ENCODE measurements around the gene RGS13. TPM values are rescaled to one million over a fixed set of nuclear protein-coding genes. Genes with fewer than 3 reads are reported as not detected.

RGS13 gene
- total RNA-seq, 1 experiment from 2014 or later, result not detected

DNA sequence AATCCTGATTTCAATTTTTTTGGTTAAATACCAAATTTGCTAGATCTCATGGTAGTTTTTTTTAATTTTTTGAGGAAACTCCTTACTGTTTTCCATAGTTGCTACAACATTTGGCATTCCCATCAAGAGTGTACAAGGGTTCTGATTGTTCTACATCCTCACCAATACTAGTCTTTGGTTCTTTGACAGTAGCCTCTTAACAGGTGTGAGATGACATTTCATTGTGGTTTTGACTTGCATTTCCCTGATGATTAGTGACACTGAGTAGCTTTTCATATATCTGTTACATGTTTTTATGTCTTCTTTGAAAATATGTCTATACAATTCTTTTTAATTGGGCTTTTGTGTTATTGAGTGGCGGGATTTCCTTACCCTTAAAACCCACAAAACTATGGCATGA, 20.9 kb upstream of the RGS13 start:
- in situ Hi-C loops (cut with HindIII; ENCODE audit: low pct_unique_long_range_greater_than_20kb, low sequenced_read_pairs), result no loop called here

DNA sequence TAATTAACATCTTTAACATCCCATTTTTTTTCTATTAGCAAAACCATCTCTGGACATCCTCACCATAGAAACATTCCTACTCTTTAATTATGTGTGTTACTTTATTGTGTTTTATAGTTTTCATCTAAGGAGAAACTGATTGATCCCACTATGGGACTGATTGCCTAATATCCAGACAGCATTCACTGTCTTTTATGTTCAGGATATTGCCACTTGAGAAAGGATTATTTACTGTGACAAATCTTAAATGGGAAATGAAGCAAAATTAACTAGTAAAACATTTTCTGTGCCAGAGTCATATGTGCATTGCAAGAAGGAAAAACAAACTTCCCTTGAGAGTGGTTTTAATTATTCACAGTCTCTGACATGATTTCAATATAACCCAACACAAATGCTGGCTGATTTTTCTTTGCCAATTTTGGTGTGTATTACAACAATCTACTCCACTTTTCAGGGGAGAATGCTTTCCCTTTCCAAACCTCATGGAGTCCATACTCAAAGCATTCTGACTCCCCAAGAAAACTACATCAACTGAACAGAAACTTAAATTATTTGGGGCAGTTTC, 15.8 kb upstream of the RGS13 start:
- in situ Hi-C loops (cut with HindIII; ENCODE audit: low pct_unique_long_range_greater_than_20kb, low sequenced_read_pairs), result no loop called here
- DNase-seq (ENCODE audit: low read depth), result no peak

More for the DNA sequence above, 20.9 kb upstream of the RGS13 start:
- DNase-seq (ENCODE audit: low read depth), result no peak

DNA sequence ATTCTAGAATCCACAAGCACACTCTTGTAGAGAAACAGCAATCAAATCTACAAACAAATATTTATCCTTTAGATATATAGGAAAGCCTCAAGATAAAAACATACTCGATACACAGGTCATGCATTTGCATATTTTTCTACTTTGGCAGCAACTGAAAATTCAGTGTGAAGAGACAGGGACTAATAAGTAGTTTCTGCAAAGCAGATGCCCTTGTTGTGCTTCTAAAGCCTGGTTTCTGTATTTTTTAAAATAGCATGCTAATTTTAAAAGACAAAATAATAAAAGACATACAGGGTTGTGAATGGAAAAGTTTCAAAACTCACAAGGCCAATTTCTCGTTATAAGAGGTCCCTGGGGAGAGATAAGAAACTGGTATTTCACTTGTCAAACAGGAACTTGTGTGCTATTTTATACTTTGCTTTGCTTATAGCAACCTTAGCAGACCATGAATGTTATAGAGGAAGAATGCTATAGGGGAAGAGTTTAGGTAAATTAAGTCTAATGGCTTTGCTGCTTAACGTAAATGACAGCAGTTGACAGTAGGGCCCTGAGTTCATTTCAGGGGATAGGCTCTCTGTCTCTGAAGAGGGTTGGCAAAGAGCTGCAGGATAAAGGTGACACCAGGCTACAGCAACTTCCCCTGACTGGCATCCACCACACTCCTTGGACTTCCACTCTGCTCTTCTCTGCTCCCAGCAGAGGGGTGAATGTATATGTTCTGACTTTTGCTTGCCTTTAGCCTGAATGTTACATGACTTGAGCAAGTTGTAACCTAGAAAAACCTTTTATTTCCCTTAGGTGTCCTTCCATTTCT, 9.4 kb upstream of the RGS13 start:
- DNase-seq (ENCODE audit: low read depth), result no peak
- in situ Hi-C loops (cut with HindIII; ENCODE audit: low pct_unique_long_range_greater_than_20kb, low sequenced_read_pairs), result no loop called here

DNA sequence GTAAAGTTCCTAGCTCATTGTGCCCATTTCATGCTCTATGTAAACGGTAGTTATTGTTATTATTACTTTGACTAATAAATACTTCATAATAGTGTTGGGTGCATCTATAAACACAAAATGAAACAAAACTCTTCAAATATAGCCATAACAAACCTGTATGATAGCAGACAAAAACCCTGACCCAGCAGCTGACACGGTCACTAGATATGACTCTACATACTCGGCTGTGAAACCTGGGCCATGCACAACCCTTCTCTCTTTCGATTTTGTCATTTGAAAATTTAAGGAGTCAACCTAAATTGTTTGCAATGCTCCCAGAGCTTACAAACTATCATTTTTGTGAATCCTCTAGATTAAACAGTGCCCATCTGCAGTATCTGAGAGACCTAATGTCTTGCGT, 8.0 kb upstream of the RGS13 start:
- no peak for DNase-seq (ENCODE audit: low read depth)
- in situ Hi-C loops (cut with HindIII; ENCODE audit: low pct_unique_long_range_greater_than_20kb, low sequenced_read_pairs), result no loop called here

DNA sequence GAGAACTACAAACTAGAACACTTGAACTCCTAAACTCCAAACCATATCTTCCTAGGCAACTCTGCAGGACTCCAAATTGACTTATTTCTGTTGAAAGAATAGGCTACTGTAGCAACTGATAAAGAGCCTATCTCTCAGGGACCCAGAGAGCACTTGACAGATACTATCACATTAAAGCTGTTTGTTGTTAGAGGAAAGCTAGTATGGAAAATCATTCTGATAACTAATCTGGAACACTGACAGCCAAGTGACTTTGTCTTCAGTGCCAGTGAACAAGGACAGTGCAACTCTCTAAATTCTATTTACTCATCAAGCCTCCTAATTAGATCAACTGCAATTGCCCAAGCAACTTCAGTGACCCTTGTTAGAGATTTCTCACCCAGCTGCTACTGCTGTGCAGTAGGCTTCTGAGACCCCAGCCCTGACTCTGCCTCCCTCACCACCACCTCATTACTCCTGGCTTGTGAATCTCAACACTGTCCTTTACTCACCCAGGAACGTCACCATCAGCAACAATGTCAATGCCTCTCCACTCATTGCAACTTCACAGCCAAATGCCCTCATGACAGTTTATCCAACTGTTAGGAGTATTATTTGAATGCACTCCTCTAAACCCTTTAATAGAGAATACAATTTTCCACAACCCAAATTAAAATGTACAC, 7.4 kb upstream of the RGS13 start:
- DNase-seq (ENCODE audit: low read depth), result no peak
- in situ Hi-C loops (cut with HindIII; ENCODE audit: low pct_unique_long_range_greater_than_20kb, low sequenced_read_pairs), result no loop called here

DNA sequence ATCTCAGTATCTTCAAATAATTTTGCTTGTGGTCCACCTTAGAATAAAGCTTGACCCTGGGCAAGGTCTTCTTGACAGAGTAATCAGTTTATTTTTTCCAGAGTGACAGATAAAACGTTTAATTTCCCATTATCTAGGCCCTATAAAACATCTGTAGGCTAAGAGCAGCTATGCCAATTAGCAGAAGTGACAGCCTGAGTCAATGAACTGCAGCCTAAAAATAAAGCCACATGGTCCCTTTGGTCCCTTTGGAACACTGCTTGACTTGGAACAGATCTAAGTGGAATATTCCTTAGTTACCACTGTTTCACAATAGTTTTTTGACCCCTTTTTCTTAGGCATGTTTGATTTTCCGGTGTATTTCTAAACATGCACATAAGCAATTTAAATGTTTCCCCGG, 6.3 kb upstream of the RGS13 start:
- DNase-seq (ENCODE audit: low read depth), result no peak
- in situ Hi-C loops (cut with HindIII; ENCODE audit: low pct_unique_long_range_greater_than_20kb, low sequenced_read_pairs), result no loop called here

DNA sequence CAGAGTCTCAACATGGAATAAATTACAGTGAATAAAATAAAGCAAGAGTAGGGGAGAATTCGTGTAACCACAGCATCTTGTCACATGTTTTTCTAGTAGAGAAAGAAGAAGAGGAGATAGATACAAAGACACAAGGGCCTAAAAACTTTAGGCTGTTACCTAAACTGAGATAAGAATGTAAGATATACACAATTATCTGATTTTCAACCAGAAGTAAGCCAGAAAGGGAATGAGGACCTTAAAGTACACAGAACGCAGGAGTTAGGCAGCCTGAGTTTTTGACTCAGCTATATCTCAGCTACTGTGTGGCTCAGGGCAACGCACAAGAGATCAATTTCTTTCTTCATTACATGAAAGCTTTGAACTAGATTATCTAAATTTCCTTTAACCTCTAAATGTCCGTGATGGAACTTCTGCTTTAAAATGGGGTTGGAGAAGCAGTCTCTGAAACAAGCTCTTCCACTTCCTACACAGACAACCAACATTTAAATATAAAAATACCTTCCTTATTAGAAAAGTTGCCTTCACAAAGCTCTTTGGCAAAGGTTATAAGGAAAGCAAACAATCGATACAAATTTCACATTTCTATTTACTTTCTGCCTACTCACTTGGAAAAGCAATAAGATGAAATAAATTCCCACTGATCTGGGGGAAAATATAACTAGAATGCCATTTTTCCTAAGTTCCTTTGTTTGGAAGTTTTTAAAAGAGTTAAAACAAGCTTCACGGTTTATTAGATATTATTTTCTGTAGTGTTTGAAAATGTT, 5.2 kb upstream of the RGS13 start:
- in situ Hi-C loops (cut with HindIII; ENCODE audit: low pct_unique_long_range_greater_than_20kb, low sequenced_read_pairs), result no loop called here
- no peak for DNase-seq (ENCODE audit: low read depth)

DNA sequence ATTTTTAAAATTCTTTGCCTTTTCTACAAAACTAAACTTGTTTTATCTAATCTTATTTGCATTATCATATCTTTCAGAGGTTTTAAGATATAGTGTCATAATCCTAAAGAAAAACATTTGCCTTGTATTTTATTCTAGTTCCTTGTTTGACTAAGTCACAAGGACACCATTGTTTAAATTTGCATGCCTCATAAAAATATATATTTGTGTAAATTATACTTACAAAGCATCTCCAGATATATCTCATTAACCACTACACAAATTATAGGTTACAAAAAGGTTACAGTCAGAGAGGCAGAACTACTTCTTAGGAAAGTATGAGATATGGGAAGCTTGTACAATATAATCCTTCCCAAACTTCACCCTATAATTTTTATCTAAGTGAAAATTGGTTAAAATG, 4.2 kb upstream of the RGS13 start:
- in situ Hi-C loops (cut with HindIII; ENCODE audit: low pct_unique_long_range_greater_than_20kb, low sequenced_read_pairs), result no loop called here
- DNase-seq (ENCODE audit: low read depth), result no peak

DNA sequence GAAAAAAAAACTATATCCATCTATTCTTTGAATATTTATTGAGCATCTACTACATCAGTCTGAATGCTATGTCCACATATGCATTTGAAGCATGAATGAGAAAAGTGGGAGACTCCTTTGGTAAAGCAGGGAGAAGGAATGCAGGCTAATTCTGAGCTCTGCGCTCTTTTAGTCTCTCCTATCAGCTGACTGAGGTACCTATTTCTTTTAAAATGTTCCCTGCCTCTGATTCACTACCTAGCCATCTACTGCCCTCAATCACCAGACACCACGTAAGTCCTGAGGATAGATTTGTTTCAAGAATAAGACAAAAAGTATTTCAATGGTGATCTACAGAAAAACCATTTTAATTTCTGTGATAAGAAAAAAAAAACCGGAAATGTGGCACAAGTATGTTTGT, 3.8 kb upstream of the RGS13 start:
- in situ Hi-C loops (cut with HindIII; ENCODE audit: low pct_unique_long_range_greater_than_20kb, low sequenced_read_pairs), result no loop called here
- DNase-seq (ENCODE audit: low read depth), result no peak

DNA sequence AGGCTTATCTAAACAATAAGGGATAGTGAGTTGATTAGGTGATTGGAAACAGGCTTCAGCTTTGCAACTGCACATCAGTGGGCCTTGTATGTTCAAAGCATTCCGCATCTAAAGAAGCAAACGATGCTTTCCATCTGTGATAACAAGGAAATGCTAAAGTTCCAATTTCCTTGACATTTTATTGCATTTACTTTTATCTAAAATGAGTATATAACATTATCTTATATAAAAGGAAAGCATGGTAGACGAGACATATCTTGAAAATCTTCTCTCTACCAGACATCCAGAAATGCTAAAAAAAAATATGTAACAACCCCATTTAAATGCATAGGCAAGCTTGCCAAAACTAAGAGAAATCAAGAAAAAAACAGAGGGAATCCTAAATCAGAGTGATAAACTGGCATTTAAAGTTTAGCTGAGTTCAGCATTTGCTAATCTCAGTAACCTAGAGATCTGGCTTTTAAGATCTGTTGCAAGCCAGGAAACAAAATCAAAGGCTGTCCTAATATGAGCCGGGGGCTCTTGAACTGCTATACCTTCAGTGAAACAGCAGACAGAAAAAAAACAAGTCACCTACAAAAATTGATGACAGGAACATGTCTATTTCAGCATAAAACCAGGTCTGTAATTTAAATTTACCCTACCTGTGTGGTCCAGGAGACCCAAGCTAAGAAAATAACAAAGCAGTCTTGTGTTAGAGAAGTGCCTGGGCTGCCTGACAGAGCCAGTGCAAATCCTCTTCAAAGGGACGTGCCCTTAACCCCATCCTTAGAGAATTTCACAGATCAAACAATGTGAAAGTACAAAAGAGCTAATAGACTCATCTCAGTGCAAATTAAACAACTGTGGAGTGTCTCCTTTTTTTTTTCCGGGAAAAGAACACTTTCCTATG, 3.1 kb upstream of the RGS13 start:
- no peak for DNase-seq (ENCODE audit: low read depth)
- in situ Hi-C loops (cut with HindIII; ENCODE audit: low pct_unique_long_range_greater_than_20kb, low sequenced_read_pairs), result no loop called here

DNA sequence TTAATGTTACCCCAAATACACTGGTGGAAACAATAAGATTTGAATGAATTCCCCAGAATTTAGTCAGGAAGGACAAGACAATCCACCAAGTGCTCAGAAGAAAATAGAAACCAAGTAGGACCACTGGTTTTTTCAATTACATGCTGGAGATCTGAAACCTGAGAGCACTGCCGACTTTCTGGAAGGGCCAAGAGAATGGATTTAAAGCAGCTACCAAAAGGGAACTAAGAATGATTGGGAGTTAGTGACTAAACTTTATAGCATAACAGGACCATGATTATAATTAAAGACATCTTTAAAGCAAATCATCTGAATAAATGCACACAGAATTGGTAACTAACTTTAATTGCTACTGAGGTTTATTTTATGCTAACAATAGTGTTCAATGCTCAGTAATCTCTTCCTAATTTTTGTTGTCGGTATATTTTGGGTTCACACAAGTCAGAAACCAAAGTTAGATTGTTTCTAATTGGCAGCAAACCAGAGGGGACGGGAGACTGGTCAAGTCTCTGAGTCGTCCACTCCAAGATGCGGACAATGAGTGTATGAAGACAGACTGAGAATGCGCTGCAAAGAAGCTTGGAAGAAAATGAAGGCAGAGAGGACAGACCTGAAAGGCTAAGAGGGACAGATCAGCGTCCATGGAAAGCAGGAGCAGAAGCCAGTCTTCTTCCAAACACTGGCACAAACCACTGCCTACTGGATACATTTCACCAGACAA, 2.3 kb upstream of the RGS13 start:
- no peak for DNase-seq (ENCODE audit: low read depth)
- in situ Hi-C loops (cut with HindIII; ENCODE audit: low pct_unique_long_range_greater_than_20kb, low sequenced_read_pairs), result no loop called here

DNA sequence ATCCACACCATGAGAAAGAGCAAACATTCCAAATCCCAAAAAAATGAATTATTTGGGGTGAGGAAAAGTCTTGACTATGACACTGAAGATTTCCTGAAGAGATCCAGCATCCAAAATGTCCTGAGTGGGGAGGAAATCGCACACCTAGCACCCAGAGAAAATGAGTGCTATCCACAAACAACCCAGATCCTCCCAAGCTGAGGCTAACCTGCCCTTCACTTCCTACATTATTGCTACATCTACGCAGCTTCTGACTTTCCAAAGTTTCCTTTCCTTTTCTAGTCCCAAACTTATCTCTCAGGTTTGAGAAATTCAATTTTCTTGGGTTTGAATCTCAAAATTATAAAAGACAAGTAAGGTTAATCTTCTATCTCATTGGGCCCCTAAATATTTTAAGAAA, 906 bp upstream of the RGS13 start:
- DNase-seq (ENCODE audit: low read depth), result no peak
- in situ Hi-C loops (cut with HindIII; ENCODE audit: low pct_unique_long_range_greater_than_20kb, low sequenced_read_pairs), result no loop called here

DNA sequence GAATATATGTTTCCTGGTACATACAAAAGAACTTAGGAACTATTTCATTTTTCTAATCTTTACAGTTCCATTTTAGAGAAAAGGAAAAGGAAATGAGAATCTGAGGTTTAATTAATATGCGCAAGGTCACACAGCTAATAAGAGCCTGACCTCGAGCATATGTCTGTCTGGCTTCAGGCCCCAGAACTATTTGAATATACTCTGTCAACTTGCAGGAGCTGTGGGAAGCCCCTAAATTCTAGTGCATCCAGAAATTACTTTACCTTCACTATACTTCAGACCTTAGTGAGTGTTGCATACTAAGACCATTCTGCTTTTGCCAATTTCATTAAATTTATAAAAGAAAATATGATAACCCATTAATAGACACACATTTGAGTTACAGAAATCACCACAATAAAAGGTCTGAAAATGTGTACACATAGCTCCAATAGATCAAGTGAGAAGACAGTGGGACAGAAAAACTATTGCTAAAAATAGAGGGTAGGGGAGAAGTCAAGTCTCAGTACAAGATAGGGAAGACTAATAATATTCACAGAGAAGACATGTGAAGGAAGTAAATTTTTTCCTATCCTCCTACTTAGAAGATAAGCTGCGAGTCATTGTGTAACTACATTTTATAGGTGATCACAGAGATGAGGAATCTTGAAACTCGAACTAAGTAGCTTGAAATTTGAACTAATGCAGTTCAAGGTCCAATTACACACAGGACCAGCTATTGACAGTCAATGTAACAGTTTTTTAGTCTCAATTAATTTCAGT, 3.8 kb downstream of the RGS13 start:
- in situ Hi-C loops (cut with HindIII; ENCODE audit: low pct_unique_long_range_greater_than_20kb, low sequenced_read_pairs), result no loop called here
- peak; percentile 44 for DNase-seq (ENCODE audit: low read depth)

DNA sequence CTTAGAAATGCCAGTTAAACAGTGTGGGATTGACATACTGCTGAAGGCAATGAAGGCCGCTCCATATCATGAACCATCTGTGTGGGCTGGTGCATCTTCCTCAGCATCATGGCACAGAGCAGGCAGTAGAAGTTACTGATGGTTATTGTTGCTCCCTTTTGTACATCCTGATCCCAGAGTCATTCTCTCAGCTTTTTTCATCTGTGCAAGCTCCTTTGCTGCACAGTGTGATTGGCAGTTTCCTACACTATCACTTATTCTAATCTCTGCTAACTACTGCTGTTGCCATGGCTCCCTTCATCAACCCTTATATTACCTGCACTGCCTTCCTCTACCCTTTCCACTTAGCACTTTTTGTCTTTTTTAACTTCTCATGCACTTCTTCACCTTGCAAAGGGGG, 16.2 kb downstream of the RGS13 start:
- in situ Hi-C loops (cut with HindIII; ENCODE audit: low pct_unique_long_range_greater_than_20kb, low sequenced_read_pairs), result no loop called here
- no peak for DNase-seq (ENCODE audit: low read depth)

DNA sequence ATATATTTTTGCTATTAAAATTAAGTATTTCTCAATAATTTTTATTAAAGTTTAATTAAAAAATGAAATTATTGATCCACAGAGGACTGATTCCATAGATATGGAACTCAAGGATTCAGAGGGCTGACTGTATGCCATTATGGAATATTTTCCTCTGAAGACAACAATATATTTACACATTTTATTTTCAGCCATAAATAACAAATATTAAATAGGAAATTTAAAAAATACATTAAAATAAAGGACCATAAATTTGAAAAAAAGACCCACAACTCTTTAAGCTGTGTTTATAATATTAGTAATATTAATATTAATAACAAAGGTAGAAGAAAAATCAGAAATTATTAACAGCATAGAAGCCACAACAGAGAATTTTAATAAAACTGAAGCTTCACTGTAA, 18.2 kb downstream of the RGS13 start:
- no peak for DNase-seq (ENCODE audit: low read depth)
- in situ Hi-C loops (cut with HindIII; ENCODE audit: low pct_unique_long_range_greater_than_20kb, low sequenced_read_pairs), result no loop called here

DNA sequence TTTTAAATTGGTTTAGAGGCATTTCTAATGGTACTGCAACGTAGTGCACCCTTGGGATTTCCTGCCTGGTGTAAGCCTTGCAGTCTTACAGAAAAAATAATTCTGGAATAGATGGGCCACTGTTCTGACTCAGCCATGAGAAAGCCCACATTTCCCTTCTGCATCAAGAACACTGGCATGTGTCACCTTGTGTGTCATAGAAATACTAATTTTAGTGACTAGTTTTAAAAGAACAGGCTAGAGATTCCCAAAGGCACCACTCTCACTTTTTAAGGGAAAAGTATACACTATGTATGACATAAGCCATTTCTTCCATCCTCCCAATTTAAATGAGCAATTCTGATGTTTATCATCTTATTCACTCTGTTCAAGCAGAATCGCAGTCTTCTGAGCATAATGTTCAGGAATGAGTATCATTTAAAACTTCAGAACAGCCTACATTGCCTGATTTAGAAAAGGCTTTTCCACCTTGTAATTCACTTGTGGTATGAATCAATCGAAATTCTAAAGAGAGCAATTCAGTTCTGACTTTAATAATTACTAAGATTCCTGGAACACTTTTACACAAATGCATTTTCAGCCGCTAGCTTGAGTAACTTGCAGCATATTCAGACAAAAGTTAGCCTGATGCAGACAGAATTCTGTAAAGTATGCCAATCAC, 18.8 kb downstream of the RGS13 start:
- DNase-seq (ENCODE audit: low read depth), result no peak
- in situ Hi-C loops (cut with HindIII; ENCODE audit: low pct_unique_long_range_greater_than_20kb, low sequenced_read_pairs), result no loop called here

Data from Caki2 (cell line).